H9 (cell line): Measurements from ENCODE around the gene TEX38. TPM values are rescaled to one million over a fixed set of nuclear protein-coding genes. Genes with fewer than 3 reads are reported as not detected.

Source experiments
- DNase-seq: peaks from one replicate; pipeline ENCODE4 v3.0.0-alpha.2; 2017
- H2AFZ ChIP-seq: one replicate; pipeline ENCODE4 v1.6.1; 2013; ENCODE audit warnings: mild to moderate bottlenecking, low read length, control low read depth, moderate library complexity
- H2AK5ac ChIP-seq: 2 replicates; pipeline ENCODE4 v1.6.1; 2013; ENCODE audit warnings: low read length, control low read depth, mixed read lengths; ENCODE audit not compliant: insufficient read length
- H2BK120ac ChIP-seq: one replicate; pipeline ENCODE4 v1.6.1; 2013; ENCODE audit warnings: low read depth, mild to moderate bottlenecking, low read length, control low read depth, inconsistent platforms; ENCODE audit not compliant: poor library complexity, severe bottlenecking
- H2BK12ac ChIP-seq: 2 replicates; pipeline ENCODE4 v1.6.1; 2013; ENCODE audit warnings: low read length, control low read depth, mixed read lengths, low read depth; ENCODE audit not compliant: insufficient read length
- H2BK15ac ChIP-seq: 2 replicates; pipeline ENCODE4 v1.6.1; 2013; ENCODE audit warnings: low read depth, low read length, control low read depth
- H2BK20ac ChIP-seq: one replicate; pipeline ENCODE4 v1.6.1; 2013; ENCODE audit warnings: low read depth, mild to moderate bottlenecking, low read length, control low read depth, inconsistent platforms; ENCODE audit not compliant: poor library complexity, severe bottlenecking
- H2BK5ac ChIP-seq: 2 replicates; pipeline ENCODE4 v1.6.1; 2013; ENCODE audit warnings: low read length, control low read depth, mixed read lengths; ENCODE audit not compliant: insufficient read length
- H3K14ac ChIP-seq: 2 replicates; pipeline ENCODE4 v1.6.1; 2013; ENCODE audit warnings: low read length, control low read depth; ENCODE audit not compliant: insufficient read depth
- H3K18ac ChIP-seq: 2 replicates; pipeline ENCODE4 v1.6.1; 2013; ENCODE audit warnings: low read depth, mild to moderate bottlenecking, mixed read lengths, low read length, control low read depth; ENCODE audit not compliant: insufficient read length
- H3K23ac ChIP-seq: 2 replicates; pipeline ENCODE4 v1.6.1; 2013; ENCODE audit warnings: low read length, control low read depth, mixed read lengths, low read depth; ENCODE audit not compliant: insufficient read length
- H3K23me2 ChIP-seq: 2 replicates; pipeline ENCODE4 v1.6.1; 2013; ENCODE audit warnings: low read depth, mild to moderate bottlenecking, mixed read lengths, low read length, control low read depth; ENCODE audit not compliant: insufficient read length, poor library complexity, severe bottlenecking
- H3K27ac ChIP-seq: 2 replicates; pipeline ENCODE4 v1.5.1; 2013; ENCODE audit warnings: low read length, control low read depth, mixed read lengths, low read depth; ENCODE audit not compliant: insufficient read length
- H3K27me3 ChIP-seq: 2 replicates; pipeline ENCODE4 v1.6.1; 2013; ENCODE audit warnings: low read length, control low read depth, inconsistent platforms; ENCODE audit not compliant: insufficient read depth
- H3K4ac ChIP-seq: 2 replicates; pipeline ENCODE4 v1.6.1; 2013; ENCODE audit warnings: low read depth, mild to moderate bottlenecking, control low read depth, inconsistent platforms, low read length, moderate library complexity
- H3K4me1 ChIP-seq: 2 replicates; pipeline ENCODE4 v1.6.1; 2013; ENCODE audit warnings: low read length, control low read depth, inconsistent platforms; ENCODE audit not compliant: insufficient read depth
- H3K4me2 ChIP-seq: 2 replicates; pipeline ENCODE4 v1.6.1; 2013; ENCODE audit warnings: low read length, control low read depth, mixed read lengths; ENCODE audit not compliant: insufficient read length, insufficient read depth
- H3K56ac ChIP-seq: 2 replicates; pipeline ENCODE4 v1.6.1; 2013; ENCODE audit warnings: low read depth, mild to moderate bottlenecking, mixed read lengths, low read length, control low read depth; ENCODE audit not compliant: insufficient read length
- H3K79me1 ChIP-seq: 2 replicates; pipeline ENCODE4 v1.6.1; 2013; ENCODE audit warnings: low read depth, mild to moderate bottlenecking, moderate library complexity, low read length, control low read depth, inconsistent platforms; ENCODE audit not compliant: insufficient read depth, poor library complexity, severe bottlenecking
- H3K79me2 ChIP-seq: 2 replicates; pipeline ENCODE4 v1.6.1; 2013; ENCODE audit warnings: low read length, control low read depth, inconsistent platforms; ENCODE audit not compliant: insufficient read depth
- H3K9ac ChIP-seq: 2 replicates; pipeline ENCODE4 v1.6.1; 2013; ENCODE audit warnings: low read length, control low read depth, mixed read lengths; ENCODE audit not compliant: insufficient read length; ENCODE audit errors: extremely low read depth
- H3K9me3 ChIP-seq: one replicate; pipeline ENCODE4 v1.6.1; 2013; ENCODE audit warnings: low read depth, low read length, inconsistent platforms; ENCODE audit not compliant: control insufficient read depth
- H3T11ph ChIP-seq: one replicate; pipeline ENCODE4 v1.6.1; 2013; ENCODE audit warnings: mild to moderate bottlenecking, low read length, control low read depth, inconsistent platforms
- H4K20me1 ChIP-seq: one replicate; pipeline ENCODE4 v1.6.1; 2013; ENCODE audit not compliant: control insufficient read depth, insufficient read length, insufficient read depth
- H4K5ac ChIP-seq: 2 replicates; pipeline ENCODE4 v1.6.1; 2013; ENCODE audit warnings: low read depth, mild to moderate bottlenecking, mixed read lengths, low read length, control low read depth; ENCODE audit not compliant: insufficient read length
- H4K8ac ChIP-seq: replicated peaks from 2 replicates; pipeline ENCODE4 v1.6.1; 2013; ENCODE audit warnings: low read length, control low read depth, mixed read lengths, low read depth; ENCODE audit not compliant: insufficient read length
- H4K91ac ChIP-seq: 2 replicates; pipeline ENCODE4 v1.6.1; 2013; ENCODE audit warnings: low read depth, mild to moderate bottlenecking, moderate library complexity, mixed read lengths, low read length, control low read depth; ENCODE audit not compliant: insufficient read length
- H3K27ac Mint-ChIP-seq, 3 experiments: 2 replicates in 2 of 3; 3 replicates in 1 of 3; pipeline ENCODE4 v1.8.0; 2020 to 2021; ENCODE audit warnings: mixed read lengths in 3 of 3, mild to moderate bottlenecking in 1 of 3, moderate library complexity in 1 of 3
- H3K27me3 Mint-ChIP-seq: 2 replicates; pipeline ENCODE4 v1.8.0; 2021; ENCODE audit warnings: low read depth, mild to moderate bottlenecking, moderate library complexity, mixed read lengths
- H3K36me3 Mint-ChIP-seq, 3 experiments: 2 replicates in 2 of 3; 3 replicates in 1 of 3; pipeline ENCODE4 v1.8.0; 2020 to 2021; ENCODE audit warnings: low read depth in 3 of 3, mixed read lengths in 3 of 3; ENCODE audit not compliant: insufficient read depth in 1 of 3
- H3K4me1 Mint-ChIP-seq, 2 experiments: 2 replicates each; pipeline ENCODE4 v1.8.0; 2020; ENCODE audit warnings: mixed read lengths in 2 of 2
- H3K4me3 Mint-ChIP-seq, 2 experiments: 2 replicates in 1 of 2; 3 replicates in 1 of 2; pipeline ENCODE4 v1.8.0; 2020 to 2021; ENCODE audit warnings: mild to moderate bottlenecking in 2 of 2, mixed read lengths in 2 of 2, moderate library complexity in 1 of 2
- H3K9me3 Mint-ChIP-seq, 2 experiments: 2 replicates in 1 of 2; 3 replicates in 1 of 2; pipeline ENCODE4 v1.8.0; 2020; ENCODE audit warnings: mild to moderate bottlenecking in 2 of 2, mixed read lengths in 2 of 2, moderate library complexity in 1 of 2
- CTCF ChIP-seq: fragments of 200-600 bp; sonication (generic); conservative IDR thresholded peaks from 3 replicates; pipeline ENCODE4 v1.8.0; 2021; ENCODE audit warnings: antibody characterized with exemption, mild to moderate bottlenecking
- WGBS: extraction: QIAGEN DNeasy Blood & Tissue Kit; methylation state at CpG from one replicate; pipeline ENCODE4 v1.1.7; 2013; ENCODE audit warnings: missing lambda C conversion rate, low lambda C conversion rate, mixed read lengths; ENCODE audit not compliant: insufficient read length; ENCODE audit errors: extremely low coverage; 5-methylcytosine and 5-hydroxymethylcytosine counted together
- total RNA-seq: library from RNA; stranded (reverse); gene quantifications from 2 replicates; pipeline ENCODE4 v1.2.1, GENCODE V29; 2021

Gene TEX38
- total RNA-seq, 1 experiment from 2014 or later, result not detected

DNA sequence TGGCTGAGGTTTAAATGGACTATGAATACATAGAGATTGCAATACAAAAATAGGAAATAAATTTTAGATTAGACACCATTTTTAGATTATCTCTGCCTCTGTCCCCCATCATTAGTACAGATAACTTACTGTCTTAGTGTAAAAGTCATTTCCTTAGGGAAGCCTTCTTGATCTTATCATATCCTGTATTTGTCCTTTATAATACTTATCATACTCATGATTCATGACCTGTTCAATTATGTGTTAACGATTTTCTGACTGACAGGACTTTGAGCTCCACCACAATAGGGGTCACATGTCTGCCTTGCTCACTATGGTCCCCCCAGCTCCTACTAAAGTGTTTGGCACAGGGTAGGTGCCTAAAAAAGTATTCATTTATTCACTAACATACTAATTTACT is 14.6 kb downstream of the TEX38 start:
- H3K23me2 ChIP-seq, result no peaks in the 10 kb centered on the region
- no peaks in the 10 kb centered on the region for H3K9me3 ChIP-seq
- no peak overlapping the region for H3T11ph ChIP-seq
- no peak overlapping the region for H3K27ac ChIP-seq
- no peak overlapping the region for H2BK12ac ChIP-seq
- H3K18ac ChIP-seq, result no peak overlapping the region
- no peak overlapping the region for H4K91ac ChIP-seq
- H3K79me2 ChIP-seq, result no peaks in the 10 kb centered on the region
- TF ChIP-seq CTCF, result no peak
- no CpG with 5 or more reads among the region's 1 CpG for WGBS
- no peak overlapping the region for H4K8ac ChIP-seq
- H2BK5ac ChIP-seq, result no peak overlapping the region
- H2BK15ac ChIP-seq, result no peak overlapping the region
- Mint-ChIP-seq H3K27ac (no peak overlapping the region), H3K9me3 (no peaks in the 10 kb centered on the region), H3K27me3 (no peaks in the 10 kb centered on the region), H3K36me3 (peaks cover 10 to 89% (median 77%) of the 10 kb centered on the region in 3 experiments; a peak in 6 of 7 replicates), H3K4me1 (no peaks in the 10 kb centered on the region), H3K4me3 (no peak overlapping the region)
- H3K79me1 ChIP-seq, result no peaks in the 10 kb centered on the region
- no peak overlapping the region for H3K56ac ChIP-seq
- no peak overlapping the region for H3K4ac ChIP-seq
- no peak overlapping the region for H2BK20ac ChIP-seq
- H4K5ac ChIP-seq, result no peak overlapping the region
- H2AK5ac ChIP-seq, result no peak overlapping the region
- H2AFZ ChIP-seq, result no peak overlapping the region
- no peaks in the 10 kb centered on the region for H3K27me3 ChIP-seq
- no peaks in the 10 kb centered on the region for H3K4me1 ChIP-seq
- H4K20me1 ChIP-seq, result no peaks in the 10 kb centered on the region
- H3K23ac ChIP-seq, result no peak overlapping the region
- H3K9ac ChIP-seq, result no peak overlapping the region
- no peak overlapping the region for H3K14ac ChIP-seq
- no peak overlapping the region for H3K4me2 ChIP-seq
- H2BK120ac ChIP-seq, result no peak overlapping the region
- no peak for DNase-seq
